Measurements from ENCODE around the gene FAM136A. TPM values are rescaled to one million over a fixed set of nuclear protein-coding genes. Genes with fewer than 3 reads are reported as not detected.

Gene FAM136A
- 10 to 100 TPM; 19.2 to 24.7 TPM for total RNA-seq
- long read RNA-seq, donor 1, transcript FAM136A-201 (3 exons, 1,810 nt) = major isoform, 11 of 11 reads
- long read RNA-seq, donor 1, partial matches to known transcripts = 0 of 11 reads
- long read RNA-seq, donor 1, other reads (novel, unspliced or antisense) = 0 of 11 reads
- long read RNA-seq, donor 2, transcript FAM136A-201 (3 exons, 1,810 nt) = major isoform, 81 of 94 reads
- long read RNA-seq, donor 2, partial matches to known transcripts = 1 of 94 reads
- long read RNA-seq, donor 2, other reads (novel, unspliced or antisense) = 8 of 94 reads

DNA sequence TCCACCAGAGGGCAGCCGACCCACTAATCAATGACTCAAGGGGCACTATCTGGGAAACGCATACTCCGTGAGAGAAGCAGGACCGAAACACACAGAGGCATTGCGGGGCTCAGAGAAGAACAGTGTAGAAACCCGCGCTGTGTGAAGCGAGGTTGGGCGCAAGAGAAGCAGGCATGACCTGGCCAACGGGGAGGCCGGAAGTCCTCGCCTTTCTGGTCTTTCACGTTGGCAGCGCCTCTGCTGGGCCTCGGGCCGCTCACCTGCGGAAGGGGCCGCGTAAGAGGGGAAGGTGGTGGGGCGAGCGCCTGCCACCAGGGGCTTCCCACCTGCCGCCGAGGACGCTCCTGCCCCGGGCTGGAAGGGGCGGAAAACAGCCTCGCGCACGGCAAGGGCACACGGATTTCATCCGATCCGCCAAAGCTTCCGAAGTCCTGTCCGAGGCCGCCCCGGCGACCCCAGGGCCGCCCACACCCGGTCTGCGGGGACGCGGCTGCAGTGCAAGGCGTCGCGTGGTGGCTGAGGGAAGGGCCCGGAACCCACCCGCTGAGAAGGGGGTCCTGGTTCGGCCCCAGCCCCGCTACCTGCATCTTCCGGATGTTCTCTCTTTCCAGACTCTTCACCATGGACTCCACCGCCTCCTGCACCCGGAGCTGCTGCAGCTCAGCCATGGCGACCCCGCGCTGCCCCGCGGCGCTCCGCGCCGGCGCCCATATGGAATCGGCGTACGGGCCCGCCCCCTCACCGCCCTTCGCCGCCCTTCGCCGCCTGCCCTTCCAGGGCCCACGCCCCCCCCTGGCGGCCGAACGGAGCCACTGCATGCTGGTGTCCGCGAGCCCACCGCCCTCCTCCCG, at the start of gene FAM136A:
Gene FAM136A (minus strand): TSS at position 724 of the 851 bp plus-strand sequence. CDS start 56 bp downstream, at position 668.
- intact Hi-C loops (cut with DNase I) = loop anchor here (5.0 to 10.0 kb wide), 2 partner anchors 313 to 389 kb away; no protein-coding TSS in a partner anchor
- DNase-seq (ENCODE audit: low spot score) = peak; percentile 96

- DNase-seq (ENCODE audit: low spot score) = no peak
- intact Hi-C loops (cut with DNase I) = loop anchor here (5.0 to 10.0 kb wide), 2 partner anchors 265 to 932 kb away; no protein-coding TSS in a partner anchor
Observed at GRCh38 chr2:70349921-70350685, 48.2 kb upstream of the FAM136A start.

GRCh38 chr2:70347831-70348230, 46.0 kb upstream of the FAM136A start:
- intact Hi-C loops (cut with DNase I) = loop anchor here in 1 of 2 donors (10.0 kb wide), 1 partner anchor 267 kb away; no protein-coding TSS in a partner anchor
- DNase-seq (ENCODE audit: low spot score) = no peak

- intact Hi-C loops (cut with DNase I) = loop anchor here in 1 of 2 donors (10.0 kb wide), 1 partner anchor 271 kb away; no protein-coding TSS in a partner anchor
- DNase-seq (ENCODE audit: low spot score) = no peak
Observed at GRCh38 chr2:70344195-70344594, 42.3 kb upstream of the FAM136A start.

DNA sequence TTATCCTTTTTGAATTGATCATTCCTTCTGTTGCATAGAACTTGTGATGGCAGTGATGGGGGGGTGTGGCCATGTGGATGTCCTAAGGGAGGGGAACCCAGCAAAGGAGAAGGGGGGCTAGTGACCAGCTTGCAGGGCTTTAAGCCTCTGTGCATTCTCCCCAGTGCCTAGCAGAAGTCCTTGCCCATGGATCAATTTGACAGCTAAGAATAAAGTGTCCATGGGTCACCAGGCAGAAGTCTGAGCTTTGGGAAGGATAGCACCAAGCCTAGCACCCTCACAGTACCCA, 39.6 kb upstream of the FAM136A start:
- no peak for DNase-seq (ENCODE audit: low spot score)
- intact Hi-C loops (cut with DNase I) = loop anchor here in 1 of 2 donors (10.0 kb wide), 1 partner anchor 273 kb away; no protein-coding TSS in a partner anchor

GRCh38 chr2:70340761-70341476, 39.1 kb upstream of the FAM136A start:
- no peak for DNase-seq (ENCODE audit: low spot score)
- intact Hi-C loops (cut with DNase I) = loop anchor here in 1 of 2 donors (10.0 kb wide), 1 partner anchor 274 kb away; no protein-coding TSS in a partner anchor

DNA sequence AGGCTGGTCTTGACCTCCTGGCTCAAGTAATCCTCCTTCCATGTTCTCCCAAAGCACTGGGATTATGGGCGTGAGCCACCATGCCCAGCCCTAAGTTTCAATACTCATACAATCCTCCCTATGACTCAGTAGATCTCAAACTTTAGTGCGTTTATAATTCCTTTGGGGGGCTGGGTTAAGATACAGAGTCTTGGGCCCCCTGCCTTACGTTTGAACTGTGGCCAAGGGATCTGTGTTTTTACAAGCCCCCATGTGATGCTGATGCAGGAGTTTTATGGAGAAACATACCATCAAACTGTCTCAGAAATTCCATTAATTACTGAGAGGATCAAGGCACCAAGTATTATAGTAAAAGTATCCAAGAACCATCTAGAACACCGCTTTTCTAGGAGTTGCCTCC, 38.2 kb upstream of the FAM136A start:
- DNase-seq (ENCODE audit: low spot score) = no peak
- intact Hi-C loops (cut with DNase I) = loop anchor here in 1 of 2 donors (10.0 kb wide), 1 partner anchor 275 kb away; no protein-coding TSS in a partner anchor

GRCh38 chr2:70336552-70336951, 34.7 kb upstream of the FAM136A start:
- intact Hi-C loops (cut with DNase I) = no loop called here

GRCh38 chr2:70331012-70331411, 29.1 kb upstream of the FAM136A start:
- intact Hi-C loops (cut with DNase I) = no loop called here
- no peak for DNase-seq (ENCODE audit: low spot score)

More at GRCh38 chr2:70336552-70336951, 34.7 kb upstream of the FAM136A start:
- no peak for DNase-seq (ENCODE audit: low spot score)

DNA sequence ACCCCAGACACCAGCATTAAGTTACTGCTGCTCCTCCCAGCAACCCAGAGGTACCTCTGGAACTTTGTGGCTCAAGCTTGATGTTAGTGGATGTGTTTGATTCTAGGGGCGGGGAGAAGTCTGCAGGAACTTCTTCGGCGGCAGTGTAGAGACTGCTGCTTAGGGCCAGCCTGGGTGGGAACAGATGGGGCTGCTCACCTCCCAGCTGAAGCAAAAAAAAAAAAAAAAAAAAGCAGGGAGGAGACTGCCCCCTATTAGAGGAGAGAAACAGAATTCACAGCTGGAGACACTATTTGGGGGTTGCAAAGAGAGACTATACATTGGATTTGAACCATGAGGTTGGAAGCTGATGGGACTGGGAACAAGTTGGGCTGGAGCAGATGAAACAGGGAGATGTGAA, 28.6 kb upstream of the FAM136A start:
- no peak for DNase-seq (ENCODE audit: low spot score)
- intact Hi-C loops (cut with DNase I) = no loop called here

DNA sequence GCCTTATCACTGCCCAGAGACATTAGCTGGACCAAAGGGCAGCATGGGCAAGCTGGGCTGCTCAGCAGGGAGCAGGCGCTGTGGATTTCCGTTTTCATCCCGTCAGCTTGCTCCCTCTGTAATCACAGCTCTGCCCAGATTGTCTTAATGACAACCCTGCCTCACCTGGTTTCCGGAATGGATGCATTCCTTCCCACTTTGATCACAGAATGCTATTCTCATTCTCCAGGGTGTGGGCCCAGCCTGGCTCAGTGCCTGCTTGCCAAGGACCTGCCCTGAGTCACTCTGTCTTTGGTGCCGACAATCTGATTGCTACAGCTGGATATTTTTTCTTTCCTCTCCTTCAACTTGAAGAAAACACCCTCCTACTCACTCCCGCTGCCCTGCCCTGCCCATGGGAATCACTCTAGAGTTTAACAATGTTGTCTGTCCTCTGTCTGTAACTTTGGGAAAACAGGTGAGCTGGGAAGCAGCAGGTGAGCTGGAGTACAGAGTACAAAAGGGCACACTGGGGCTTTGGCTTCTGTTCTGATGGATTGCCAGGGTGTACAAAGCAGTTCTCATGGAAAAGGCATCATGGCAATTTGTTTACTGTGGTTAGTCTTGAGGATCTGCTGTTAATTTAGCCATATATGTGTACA, 27.2 kb upstream of the FAM136A start:
- intact Hi-C loops (cut with DNase I) = no loop called here
- no peak for DNase-seq (ENCODE audit: low spot score)

DNA sequence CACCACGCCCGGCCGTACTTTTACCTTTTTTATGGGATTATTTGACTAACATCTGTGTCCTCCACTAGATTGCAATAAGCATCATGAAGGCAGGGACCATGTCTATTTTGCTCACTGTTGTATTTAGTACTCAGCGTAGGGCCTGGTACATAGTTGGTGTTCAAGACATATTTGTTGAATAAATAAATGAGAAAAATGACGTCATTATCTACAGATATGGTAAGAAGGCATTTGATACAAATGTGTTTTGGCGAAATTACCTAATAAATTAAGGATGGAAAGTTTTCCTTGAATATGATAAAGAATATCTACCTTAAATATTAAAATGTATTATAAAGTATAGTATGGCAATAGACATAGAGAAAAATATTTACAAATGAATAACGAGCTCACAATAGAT, 24.0 kb upstream of the FAM136A start:
- intact Hi-C loops (cut with DNase I) = no loop called here
- no peak for DNase-seq (ENCODE audit: low spot score)

DNA sequence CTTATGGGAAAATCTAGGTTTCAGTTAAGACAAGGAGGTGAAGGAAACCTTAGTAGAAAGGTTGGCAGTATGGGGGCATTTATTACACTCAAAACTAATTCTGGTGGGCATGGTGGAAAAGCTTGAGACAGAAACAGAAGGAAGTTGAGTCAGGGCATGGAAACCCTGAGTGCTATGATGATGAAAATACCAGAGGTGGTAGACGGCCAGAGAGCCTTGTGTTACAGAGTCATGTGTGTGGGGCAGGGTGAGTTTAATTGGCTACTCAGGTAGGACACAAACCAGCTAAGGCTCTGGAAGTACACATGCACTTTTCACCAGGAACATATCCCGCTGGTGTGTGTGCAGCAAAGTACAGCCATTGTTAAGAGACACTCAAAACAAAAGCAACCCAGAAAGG, 20.7 kb upstream of the FAM136A start:
- no peak for DNase-seq (ENCODE audit: low spot score)
- intact Hi-C loops (cut with DNase I) = no loop called here

DNA sequence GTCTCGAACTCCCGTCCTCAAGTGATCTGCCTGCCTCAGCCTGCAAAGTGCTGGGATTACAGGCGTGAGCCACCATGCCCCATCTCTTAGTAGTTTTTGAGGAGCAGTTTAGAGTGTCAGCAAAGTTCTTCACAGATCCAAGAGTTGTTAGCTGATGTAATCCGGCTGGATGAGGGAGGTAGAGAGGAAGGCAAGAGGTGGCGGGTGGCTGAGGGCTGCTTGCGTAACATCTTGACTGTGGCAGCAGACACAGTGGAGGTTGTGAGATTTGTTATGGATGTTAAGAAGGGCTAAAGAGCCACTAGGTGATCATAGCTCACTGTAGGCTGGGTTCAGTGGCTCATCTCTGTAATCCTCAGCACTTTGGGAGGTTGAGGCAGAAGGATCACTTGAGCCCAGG, 19.5 kb upstream of the FAM136A start:
- intact Hi-C loops (cut with DNase I) = no loop called here
- DNase-seq (ENCODE audit: low spot score) = no peak

GRCh38 chr2:70314640-70315039, 12.8 kb upstream of the FAM136A start:
- intact Hi-C loops (cut with DNase I) = loop anchor here in 1 of 2 donors (10.0 kb wide), 1 partner anchor 300 kb away; no protein-coding TSS in a partner anchor
- DNase-seq (ENCODE audit: low spot score) = no peak

- intact Hi-C loops (cut with DNase I) = loop anchor here in 1 of 2 donors (10.0 kb wide), 1 partner anchor 302 kb away; no protein-coding TSS in a partner anchor
- no peak for DNase-seq (ENCODE audit: low spot score)
Observed at GRCh38 chr2:70312560-70312959, 10.7 kb upstream of the FAM136A start.

GRCh38 chr2:70310899-70311298, 9.0 kb upstream of the FAM136A start:
- DNase-seq (ENCODE audit: low spot score) = no peak

GRCh38 chr2:70305531-70305930, 3.7 kb upstream of the FAM136A start:
- DNase-seq (ENCODE audit: low spot score) = no peak
- intact Hi-C loops (cut with DNase I) = loop anchor here in 1 of 2 donors (10.0 kb wide), 1 partner anchor 309 kb away; no protein-coding TSS in a partner anchor

More at GRCh38 chr2:70310899-70311298, 9.0 kb upstream of the FAM136A start:
- intact Hi-C loops (cut with DNase I) = loop anchor here in 1 of 2 donors (10.0 kb wide), 1 partner anchor 304 kb away; no protein-coding TSS in a partner anchor
